ENCODE data around the gene ILKAP.

The ILKAP gene

DNA sequence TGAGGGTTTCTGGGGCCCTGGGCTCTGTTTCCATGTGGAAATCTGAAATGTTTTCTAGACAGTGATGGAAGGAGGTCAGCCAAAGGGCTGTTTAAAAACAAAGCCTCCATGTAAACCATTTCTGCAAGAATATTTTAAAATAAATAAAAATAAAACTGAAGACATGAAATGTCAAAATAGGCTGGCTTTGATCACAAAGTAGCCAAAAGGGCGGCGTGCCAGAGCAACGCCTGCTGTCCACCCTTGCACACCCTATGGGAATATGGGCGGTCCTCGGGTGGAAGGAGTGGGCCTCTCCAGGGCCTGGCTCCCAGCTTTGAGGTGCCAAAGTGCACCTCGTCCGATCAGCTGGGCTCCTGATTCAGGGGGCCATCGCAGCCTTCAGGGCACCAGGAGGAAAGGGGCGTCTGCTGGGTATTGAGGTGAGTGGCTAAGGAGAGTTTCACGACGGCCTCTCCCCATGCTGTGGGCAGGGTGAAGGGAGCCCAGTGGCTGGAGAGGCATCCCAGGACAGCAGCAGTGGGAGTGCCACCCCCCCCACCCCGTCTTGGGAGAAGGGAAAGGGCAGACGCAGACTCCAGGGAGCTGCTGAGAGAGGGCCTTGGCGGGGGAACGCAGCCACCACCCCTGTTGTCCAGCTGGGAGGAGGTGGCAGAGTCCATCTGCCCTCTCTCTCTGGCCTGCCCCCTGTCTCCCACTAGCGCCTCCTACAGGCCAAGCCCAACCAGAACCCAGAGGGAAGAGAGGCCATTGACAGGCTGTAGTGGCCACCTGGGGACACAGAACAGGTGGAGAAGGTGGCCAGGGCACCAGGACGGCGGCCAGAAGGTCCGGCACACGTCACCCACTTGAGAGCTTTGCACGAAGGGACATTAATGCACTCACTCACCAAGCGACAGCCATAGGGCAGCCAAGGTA is 50.5 kb downstream of the ILKAP start:
- DNase-seq (ENCODE audit: low read depth, low spot score), result no peak

DNA sequence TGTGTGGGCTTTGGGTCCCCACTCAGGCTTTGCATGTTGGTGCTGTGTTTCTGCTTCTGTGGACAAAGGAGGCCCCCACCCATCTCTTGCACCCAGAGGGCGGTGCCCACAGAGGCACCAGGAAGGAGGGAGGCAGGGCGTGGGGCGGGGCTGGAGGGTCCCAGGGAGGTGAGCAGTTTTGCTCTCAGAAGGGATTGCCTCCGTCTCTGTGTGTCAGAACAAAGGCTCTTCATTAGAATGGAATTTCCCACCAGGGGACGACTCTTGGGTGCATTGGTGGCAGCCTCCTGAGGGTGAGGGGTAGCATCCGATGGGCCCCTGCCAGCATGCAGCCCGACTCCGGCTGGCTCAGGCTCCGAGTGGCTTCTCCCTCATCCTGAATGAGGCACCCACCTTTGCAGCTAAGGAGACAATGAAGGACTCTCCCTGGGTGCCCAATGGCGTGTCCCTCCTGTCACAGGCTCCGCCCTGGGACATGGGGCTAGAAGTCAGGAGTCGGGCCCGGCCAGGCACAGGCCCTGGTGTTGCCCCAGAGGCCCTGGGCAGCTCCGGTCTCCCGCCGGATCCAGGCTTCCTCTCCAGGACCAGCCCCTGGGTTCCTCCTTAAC is 51.8 kb downstream of the ILKAP start:
- peak; percentile 47 for DNase-seq (ENCODE audit: low read depth, low spot score)

DNA sequence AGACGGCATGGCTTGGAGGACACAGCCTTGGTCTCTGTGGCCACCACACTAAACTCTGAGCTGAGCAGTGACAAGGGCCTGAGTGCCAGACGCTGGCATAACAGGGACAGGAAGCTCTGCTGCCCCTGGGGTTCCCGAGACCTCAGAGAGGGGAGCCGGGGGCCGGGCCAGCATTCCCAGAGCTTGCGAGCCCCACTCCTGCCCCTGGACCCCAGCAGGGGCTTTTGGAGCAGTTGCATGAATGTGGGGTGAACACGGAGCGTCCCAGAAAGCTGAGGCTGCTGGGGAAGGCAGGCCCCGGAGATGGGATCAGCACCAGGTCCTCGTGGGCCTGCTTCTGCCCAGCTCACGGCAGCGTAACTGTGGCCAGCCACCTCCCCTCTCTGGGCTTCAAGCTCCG is 52.3 kb downstream of the ILKAP start:
- no peak for DNase-seq (ENCODE audit: low read depth, low spot score)

DNA sequence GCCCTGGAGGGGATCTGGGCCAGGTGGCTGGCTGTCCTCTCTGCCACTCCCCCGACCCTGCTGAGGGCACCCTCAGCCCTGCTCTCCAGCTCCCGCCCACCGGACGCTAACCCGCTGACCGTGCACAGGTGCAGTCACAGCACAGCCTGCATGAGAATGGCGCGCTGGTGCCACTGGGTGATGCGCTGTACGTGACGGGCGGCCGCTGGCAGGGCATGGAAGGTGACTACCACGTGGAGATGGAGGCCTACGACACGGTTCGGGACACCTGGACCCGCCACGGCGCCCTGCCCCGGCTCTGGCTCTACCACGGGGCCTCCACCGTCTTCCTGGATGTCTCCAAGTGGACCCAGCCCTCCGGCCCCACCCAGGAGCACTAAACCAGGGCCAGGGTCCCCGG is 52.8 kb downstream of the ILKAP start:
- no peak for DNase-seq (ENCODE audit: low read depth, low spot score)

DNA sequence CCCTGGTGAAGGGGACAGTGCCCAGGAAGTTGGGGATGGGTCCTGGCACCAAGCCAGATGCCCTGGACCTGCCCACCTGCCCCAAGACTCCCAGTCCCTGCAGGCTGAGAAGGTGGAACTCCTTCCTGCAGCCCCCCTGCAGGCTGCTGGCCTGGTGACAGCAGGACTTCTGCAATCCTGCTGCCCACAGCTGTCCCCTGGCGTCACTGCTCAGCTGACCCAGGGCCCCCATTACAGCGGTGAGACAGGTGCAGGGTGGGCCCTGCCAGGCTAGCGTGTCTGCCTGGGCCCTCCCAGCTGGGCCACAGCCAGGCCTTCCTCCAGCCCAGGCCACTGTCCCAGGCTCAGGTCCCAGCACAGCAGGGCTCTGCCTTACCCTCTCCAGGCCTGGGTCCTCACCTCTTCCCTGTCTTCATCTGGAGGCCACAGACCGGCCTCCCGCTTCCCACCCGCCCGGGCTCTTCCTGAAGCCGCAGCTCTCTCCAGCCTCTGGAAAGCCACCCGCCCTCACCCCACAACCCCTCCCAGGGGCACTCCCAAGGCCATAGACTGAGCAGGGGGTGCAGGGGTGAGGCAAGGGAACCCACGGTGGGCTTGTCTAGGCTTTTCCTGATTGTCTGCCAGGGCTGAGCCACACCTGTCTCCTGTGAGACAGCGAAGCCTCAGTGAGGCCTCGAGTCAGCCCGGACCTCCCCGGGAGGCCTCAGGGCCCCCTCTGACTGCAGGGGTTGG is 53.5 kb downstream of the ILKAP start:
- DNase-seq (ENCODE audit: low read depth, low spot score), result no peak

DNA sequence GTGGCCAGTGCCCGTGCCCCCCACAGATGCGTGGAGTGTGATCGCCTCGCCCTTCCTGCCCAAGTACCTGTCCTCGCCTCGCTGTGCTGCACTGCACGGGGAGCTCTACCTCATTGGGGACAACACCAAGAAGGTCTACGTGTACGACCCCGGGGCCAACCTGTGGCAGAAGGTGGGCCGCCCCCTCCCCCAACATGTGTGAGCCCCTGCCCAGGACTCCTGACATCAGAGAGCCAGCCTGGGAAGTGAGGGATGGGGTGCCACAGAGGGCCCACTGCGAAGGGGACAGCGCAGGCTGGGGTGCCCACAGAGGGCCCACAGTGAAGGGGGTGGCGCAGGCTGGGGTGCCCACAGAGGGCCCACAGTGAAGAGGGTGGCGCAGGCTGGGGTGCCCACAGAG is 54.5 kb downstream of the ILKAP start:
- no peak for DNase-seq (ENCODE audit: low read depth, low spot score)

DNA sequence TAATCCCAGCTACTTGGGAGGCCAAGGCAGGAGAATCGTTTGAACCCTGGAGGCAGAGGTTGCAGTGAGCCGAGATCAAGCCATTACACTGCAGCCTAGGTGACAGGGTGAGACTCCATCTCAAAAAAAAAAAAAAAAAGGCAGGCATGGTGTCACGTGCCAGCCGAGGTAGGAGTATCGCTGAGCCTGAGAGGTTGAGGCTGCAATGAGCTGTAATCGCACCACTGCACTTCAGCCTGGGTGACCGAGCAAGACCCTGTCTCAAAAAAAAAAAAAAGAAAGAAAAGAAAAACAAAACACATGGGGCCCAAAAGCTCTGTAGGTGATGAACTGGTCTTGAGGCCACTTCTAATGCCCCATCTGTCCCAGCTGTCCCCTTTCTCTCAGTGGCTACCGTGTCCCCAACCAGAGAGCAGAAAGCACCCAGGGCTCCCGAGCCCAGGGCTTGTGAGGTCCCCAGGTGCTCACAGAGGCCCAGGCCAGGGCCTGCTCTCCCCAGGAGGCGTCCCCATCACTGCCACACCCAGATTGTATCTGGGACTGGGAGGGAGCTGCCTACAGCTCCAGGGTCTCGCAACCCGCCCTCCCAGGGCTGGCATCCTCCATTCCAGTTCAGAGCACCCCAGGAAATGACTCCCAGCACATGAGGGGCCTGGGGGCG is 56.5 kb downstream of the ILKAP start:
- no peak for DNase-seq (ENCODE audit: low read depth, low spot score)

DNA sequence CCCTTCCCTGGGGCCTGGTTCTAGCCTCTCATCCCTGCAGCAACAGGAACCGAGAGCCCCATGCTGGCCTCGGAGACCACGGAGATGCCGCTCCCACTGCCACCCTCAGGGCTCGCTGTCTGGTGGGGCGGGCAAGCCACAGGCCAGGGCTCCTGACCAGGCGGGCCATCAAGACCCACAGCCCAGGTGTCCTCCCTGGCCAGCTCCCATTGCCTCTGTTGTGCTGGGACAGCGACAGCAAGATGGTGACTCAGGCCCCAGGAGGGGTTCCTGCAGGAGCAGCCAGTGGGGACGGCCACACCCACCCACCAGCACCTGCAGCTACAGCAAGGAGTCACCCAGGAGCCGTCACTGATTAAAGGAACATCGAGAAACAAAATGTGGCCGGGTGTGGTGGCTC is 57.6 kb downstream of the ILKAP start:
- DNase-seq (ENCODE audit: low read depth, low spot score), result no peak

DNA sequence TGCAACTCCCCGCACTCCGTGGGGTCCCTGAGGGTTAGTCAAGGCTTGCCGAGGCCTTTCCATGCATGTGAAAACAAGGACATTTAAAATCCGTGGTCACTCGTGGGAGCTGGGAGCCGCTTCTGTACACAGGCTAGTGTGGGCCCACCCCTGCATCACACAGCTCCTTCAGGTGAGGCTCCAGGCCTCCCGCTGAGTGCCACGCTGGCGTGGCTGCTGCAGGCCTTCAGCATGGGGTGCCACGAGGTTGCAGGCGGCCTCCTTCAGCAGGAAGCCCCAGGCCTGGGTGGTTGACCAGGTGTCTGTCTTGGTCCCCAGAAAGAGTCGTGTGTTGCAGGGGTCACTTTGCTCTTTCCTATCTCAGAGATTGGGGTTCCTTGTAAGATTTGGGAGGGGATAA is 58.4 kb downstream of the ILKAP start:
- DNase-seq (ENCODE audit: low read depth, low spot score), result no peak

DNA sequence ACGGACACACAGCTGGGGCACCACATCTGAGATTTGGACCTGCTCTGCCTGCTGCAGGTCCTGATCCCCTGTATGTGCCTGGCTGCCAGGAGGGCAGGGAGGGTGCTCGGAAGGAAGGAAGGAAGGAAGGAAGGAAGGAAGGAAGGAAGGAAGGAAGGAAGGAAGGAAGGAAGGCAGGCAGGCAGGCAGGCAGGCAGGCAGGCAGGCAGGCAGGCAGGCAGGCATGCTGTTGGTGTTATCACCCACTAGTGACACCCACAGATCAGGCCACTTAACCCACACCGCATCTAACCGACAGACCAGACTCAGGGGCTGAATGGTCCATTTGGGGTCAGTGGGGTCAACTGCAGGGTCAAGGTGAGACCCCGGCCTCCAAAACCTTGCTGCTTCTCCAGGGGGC is 59.2 kb downstream of the ILKAP start:
- DNase-seq (ENCODE audit: low read depth, low spot score), result no peak

DNA sequence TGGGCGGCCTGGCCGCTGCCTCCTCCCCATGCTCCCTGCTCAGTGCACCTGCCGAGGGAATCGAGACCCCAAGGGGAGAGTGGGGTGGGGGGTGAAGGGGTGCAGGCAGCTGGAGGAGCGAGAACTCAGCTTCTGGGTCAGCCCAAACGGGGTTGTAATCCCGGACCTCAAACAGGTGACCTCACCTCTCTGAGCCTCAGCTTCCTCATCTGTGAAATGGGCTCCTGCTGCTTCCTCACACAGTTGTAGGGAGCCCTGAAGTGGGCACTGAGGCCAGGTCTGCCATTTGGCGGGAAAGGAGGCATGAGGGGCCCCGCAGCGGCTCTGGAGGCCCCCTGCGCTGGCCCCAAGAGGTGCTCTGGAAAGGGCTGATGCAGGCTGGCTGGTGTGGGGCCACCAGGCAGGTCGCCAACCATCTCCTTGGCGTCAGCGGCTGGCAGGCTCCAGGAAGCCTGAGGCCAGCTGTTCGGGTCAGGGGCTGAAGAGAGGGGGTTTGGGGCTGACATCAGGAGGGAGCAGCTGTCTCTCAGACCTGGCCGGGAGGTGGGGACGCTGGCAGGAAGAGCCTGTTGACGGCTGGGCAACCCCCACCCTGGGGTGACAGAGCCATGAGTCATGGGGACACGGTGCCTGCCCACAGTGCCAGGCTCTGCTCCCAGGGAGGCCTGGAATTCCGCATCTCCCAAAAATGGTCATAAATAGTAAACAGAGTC is 60.1 kb downstream of the ILKAP start:
- no peak for DNase-seq (ENCODE audit: low read depth, low spot score)

DNA sequence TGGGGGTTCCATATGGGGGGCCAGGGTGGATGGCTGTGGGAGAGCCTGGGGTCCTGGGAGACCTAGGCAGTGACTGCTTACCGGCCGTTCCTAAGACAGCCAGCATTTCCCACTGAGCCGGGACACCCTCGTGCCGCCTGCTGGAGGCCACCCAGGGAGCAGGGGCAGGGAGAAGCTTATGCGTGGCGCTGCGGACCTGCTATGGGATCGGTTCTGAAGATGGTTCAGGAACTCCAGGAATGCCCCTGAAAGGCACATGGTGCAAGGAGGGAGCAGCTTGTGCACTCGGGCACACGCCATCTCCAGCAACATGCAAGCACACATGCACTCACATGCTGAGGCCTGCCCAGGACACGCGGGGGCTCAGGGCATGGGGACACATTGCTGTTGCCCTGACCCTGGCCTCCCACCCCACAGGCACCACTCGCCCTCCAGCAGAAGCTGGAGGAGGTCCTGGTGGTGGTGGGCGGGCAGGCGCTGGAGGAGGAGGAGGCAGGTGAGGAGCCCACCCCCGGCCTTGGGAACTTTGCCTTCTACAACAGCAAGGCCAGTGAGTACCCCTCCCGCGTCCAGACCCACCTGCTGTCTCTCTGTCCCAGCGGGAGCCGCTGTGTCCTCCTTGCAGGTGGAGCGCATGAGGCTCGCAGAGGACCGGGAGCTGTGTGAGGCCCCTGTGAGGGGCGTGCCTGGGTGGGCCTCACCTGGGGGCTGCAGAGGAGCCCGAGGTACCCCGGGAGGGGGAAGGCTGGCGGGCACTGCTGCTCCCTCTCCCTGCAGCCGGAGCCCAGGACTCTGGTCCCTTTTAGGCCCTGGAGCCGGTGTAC is 60.9 kb downstream of the ILKAP start:
- no peak for DNase-seq (ENCODE audit: low read depth, low spot score)

DNA sequence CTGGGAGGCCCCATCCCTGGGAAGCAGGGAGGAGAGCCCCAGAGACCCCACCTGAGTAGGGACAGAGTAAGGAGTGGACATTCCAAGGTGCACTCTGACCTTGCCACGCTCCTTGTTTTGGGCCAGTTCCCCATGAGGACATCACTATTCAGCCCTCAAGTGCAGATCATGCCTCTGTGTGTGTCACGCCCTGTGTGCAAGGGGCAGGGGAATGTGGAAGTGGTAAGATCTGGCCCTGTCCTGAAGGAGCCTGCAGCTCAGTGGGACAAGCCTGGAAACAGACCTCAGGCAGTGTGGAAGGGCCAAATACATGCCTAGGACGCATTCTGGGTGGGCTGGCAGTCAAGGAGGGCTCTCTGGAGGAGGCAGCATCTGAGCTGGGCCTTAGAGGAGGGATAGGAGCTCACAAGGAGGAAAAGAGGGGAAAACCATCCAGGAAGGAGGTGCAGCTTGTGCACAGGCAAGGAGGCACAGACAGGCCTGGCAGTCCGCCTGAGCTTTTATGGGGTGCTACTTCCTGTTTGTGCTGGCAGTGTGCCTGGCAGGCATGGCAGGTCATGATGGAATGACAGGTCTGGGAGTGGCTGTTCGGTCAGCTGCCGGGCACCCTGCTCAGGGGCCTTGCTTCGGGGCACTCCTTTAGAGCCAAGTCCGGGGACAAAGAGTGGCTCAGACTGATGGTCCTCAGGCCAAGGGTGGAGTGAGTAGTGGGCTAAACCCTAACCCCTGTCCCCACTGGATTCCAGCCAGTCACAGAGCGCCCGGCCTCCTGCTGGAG is 61.8 kb downstream of the ILKAP start:
- DNase-seq (ENCODE audit: low read depth, low spot score), result no peak

DNA sequence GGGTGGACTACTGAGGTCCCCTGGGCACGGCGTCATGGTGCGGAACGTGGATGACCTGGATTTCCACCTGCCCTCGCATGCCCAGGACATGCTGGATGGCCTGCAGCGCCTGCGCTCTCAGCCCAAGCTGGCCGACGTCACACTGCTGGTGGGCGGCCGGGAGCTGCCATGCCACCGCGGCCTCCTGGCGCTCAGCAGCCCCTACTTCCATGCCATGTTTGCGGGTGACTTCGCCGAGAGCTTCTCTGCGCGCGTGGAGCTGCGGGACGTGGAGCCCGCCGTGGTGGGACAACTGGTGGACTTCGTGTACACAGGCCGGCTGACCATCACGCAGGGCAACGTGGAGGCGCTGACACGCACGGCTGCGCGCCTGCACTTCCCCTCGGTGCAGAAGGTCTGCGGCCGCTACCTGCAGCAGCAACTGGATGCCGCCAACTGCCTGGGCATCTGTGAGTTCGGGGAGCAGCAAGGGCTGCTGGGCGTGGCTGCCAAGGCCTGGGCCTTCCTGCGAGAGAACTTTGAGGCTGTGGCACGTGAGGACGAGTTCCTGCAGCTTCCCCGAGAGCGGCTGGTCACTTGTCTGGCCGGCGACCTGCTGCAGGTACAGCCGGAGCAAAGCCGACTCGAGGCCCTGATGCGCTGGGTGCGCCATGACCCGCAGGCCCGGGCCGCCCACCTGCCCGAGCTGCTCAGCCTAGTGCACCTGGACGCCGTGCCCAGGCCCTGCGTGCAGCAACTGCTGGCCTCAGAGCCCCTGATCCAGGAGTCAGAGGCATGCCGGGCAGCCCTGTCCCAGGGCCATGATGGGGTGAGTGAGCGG is 62.6 kb downstream of the ILKAP start:
- DNase-seq (ENCODE audit: low read depth, low spot score), result no peak

DNA sequence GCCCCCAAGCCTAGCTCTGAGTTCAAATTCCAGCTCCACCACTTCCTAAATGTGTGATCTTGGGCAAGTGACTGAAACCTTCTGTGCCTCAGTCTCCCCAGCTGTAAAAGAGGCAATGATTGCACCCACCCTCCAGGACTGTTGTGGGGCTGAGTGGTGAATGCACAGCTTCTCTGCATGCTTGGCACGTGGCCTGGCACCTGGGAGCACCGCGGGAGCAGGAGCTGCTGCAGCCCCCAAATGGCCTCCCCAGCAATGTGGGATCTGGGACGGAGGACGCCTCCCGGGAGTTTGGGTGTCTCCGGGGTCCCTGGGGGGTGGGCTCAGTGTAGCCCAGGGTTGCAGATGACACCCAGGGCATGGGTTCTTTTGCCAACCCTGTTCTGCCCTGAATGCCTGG is 63.5 kb downstream of the ILKAP start:
- DNase-seq (ENCODE audit: low read depth, low spot score), result no peak

DNA sequence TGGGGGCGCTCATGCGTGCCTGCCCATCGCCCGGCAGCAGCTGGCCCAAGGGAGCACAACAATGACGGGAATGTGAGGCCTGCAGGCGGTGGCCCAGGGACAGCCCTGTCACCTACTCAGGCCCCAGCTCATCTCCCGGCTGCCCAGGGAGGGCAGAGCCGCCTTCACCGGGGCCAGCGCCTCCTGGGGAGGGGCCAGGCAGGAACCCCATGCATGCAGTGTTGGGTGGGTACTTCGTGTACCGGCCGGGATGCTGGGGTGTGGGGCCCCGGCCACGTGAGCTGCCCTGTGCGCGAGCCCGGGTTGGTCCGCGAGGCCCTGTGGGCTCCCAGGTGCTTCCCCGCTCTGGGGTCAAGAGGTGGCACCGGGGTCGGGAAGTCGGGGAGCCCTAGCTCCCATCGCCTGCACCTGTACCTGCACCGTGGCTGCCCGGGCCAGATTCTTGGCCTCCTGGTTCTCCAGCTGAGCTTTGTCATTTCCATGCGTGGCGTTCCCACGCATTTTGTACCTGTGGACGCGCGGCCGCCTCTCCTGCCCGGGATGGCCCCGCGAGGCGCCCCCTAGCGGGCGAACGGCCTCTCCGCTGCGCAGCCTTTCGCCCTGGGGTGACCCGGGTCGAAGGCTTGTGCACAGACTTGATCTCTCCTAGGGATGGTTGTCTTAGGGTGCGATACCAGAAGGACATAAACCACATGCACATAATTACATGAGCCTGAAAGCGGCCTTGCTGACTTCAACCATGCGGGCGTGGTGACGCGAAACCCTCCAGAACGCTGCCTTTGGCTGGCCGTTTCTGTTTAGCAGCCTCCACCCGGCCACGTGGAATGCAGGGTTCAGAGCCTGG is 64.1 kb downstream of the ILKAP start:
- DNase-seq (ENCODE audit: low read depth, low spot score), result peak; percentile 74

DNA sequence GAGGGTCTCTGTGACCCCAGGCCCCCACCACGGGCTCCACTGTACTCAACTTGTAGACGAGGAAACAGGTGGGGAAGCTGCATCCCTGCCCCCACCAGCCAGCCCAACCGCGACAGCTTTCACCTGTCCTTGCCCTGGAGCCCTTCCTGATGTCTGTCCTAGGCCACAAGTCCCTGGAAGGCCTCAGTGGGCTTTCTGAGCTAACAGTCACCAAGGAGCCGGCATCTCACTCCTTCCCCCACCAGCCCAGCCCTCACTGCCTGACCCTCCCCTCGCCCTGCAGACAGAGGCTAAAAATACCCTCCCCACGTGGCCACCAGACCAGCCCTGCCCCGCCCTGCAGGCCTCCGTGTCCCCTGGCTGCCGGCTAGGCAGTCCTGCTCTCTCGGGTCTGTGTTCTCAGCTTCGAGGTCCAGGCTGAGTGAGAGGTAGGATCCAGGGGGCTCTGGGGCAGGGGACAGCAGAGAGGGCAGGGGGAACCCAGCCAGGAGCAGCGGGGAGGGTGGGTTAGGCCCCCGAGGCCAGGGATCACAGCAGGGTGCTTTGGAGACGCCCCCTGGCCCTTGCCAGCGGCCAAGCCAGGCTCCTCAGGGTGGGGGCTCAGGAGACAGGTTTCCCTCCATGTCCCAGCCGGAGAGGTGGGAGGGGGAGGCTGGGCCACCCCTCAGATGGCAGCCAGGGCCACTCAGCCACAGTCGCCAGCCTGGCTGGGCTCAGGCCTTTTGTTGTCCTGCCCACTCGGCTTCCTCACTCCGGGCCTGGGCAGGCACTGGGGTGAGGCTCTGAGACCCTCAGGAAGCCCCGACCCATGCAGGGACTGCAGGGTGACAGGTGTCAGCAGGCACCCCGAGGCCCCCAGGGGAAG is 64.9 kb downstream of the ILKAP start, which contains the start of gene KLHL30:
KLHL30 (plus strand) TSS at position 338 of the 865 bp plus-strand sequence. CDS start 2,087 bp downstream, outside the sequence.
- DNase-seq (ENCODE audit: low read depth, low spot score), result peak; percentile 64

All from ELF-1 (cell line).